NCI-H1930 (cell line): ENCODE data around the gene COL21A1.

ENCODE experiments used
- DNase-seq, 2 experiments: peaks; one replicate each; lab custom pipeline; 2025; lab: John Stamatoyannopoulos, UW

The COL21A1 gene

GRCh38 chr6:56106231-56106630 is 141.1 kb downstream of the COL21A1 start:
- DNase-seq, result no peak

DNA sequence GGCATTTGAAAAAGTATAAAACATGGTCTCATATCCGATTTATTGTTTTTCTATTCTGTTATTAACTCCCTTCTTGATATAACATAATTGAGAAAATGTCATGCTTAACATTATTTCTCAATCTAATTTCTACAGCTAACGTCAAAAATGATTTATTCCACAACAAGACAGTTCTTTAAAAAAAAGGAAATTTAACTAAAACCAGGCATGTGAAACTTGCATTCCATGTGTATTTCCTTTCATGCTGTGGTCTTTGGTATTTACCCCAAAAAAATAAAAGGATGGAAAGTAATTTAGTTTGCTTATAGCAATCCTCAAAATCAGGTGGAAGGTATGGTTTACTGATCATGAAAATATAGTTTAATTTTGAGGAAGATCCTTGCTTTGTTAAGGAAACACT is 142.8 kb downstream of the COL21A1 start:
- no peak for DNase-seq

- DNase-seq, result no peak
Measured at GRCh38 chr6:56102216-56102615, 145.2 kb downstream of the COL21A1 start.

- no peak for DNase-seq
Measured at GRCh38 chr6:56101141-56101553, 146.2 kb downstream of the COL21A1 start.

DNA sequence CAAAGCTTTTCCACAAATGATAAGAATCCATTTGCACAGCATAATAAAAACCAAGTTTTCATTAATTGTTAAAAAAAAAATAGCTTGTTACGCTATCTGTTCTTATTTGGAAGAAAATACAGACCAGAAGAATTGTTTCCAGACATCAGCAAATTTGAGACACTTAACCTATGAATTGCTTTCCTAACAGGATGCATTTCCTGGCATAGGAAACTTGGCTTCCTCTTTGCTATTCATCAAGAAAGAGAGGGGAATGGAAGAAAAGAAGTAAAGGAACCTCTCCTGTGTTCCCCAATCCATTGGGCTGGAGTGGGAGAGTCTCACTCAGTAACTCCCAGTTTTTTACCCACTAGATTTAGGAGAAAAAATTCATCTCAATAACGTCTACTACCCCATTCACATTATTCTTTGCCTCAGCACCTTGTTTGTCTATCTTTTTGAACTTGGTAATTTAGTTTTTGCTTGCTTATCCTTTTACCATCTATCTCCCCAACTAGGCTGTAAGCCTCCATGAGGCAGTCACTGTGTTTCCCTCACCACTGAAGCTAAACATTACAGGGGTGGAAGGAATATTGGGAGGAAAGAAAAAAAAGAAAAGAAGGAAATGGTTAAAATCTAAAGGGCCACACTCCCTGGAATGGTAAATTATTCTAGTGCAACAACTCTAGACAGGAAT is 150.3 kb downstream of the COL21A1 start:
- DNase-seq, result no peak

DNA sequence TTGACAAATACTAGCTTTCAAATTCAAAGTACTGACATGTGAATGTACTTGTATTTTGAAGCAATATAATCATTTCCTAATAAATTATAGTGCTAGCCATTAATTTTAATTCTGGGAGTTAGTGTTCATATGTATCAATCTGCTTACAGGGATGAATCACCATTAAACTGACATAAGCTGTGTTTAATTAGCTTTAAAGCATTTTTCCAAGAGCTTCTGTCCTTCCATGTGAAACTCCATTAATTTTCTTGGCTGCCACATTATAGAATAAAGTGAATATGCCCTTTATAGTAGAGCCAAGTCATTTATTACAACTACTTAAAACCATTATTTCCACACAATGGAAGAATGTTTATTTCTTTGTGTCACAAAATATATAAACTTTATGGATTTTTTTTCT is 150.8 kb downstream of the COL21A1 start:
- DNase-seq, result no peak

GRCh38 chr6:56093776-56094175 is 153.6 kb downstream of the COL21A1 start:
- no peak for DNase-seq

DNA sequence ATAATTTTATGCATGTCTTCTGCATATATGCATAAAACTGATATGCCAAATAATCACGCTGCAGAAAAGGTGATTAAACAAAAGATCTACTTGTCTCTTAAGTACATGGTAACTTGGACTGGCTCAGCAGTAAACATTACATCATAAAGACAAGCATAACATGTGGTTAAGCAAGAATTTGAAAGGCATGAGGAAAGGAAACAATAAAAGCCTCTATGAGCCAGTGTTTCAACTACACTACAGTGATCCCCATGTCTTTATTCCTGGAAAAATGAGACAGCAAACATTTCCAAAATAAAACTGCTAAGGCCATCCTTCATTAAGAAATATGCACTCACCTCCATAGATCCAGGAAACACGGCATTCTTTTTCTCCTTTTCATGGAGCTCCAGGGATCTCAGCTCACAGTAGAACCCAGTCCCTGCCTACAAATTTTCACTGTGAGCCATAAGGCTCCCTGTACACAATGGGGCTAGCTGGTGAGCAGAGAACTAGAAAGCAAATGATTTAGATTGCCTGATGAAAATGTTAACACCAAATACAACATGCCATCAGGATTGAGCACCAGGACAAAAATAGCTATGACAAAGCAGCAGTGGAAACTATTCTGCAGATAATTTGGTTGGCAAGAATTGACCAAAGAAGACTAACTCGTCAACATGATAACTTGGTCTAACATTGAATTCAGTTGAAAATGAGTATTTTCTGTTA is 156.1 kb downstream of the COL21A1 start:
- no peak for DNase-seq

DNA sequence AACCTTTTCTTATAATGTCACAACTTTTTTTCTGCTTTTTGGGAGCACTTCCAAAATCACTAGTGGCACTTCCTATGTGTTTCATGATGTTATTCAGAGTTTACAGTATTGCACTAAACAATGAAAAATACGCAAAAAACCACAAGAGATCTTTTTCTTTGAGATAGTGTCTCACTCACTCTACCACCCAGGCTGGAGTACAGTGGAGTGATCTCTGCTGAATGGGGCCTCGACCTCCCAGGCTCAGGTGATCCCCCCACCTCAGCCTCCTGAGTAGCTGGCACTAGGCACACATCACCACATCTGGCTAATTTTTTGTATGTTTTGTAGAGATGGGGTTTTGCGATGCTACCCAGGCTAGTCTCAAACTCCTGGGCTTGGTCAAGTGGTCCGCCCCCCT is 158.7 kb downstream of the COL21A1 start:
- DNase-seq, result no peak

DNA sequence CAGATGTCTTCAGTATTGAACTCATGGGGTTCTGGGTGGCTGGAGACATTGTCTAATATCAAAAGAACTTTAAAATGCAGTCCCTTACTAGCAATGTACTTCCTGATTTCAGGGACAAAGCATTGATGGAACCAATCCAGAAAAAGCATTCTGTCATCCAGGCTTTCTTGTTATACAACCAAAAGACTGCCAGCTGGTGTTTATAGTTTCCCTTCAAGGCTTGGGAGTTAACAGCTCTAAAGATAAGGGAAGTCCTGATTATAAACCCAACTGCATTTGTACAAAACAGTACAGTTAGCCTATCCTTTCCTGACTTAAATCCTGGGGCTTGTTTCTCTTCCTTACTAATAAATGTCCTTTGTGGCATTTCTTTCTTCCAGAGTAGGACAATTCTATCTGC is 160.0 kb downstream of the COL21A1 start:
- no peak for DNase-seq

GRCh38 chr6:56079751-56080540 is 167.4 kb downstream of the COL21A1 start:
- DNase-seq, result no peak

GRCh38 chr6:56076033-56076432 is 171.3 kb downstream of the COL21A1 start:
- DNase-seq, result no peak

GRCh38 chr6:56073761-56074160 is 173.6 kb downstream of the COL21A1 start:
- no peak for DNase-seq

DNA sequence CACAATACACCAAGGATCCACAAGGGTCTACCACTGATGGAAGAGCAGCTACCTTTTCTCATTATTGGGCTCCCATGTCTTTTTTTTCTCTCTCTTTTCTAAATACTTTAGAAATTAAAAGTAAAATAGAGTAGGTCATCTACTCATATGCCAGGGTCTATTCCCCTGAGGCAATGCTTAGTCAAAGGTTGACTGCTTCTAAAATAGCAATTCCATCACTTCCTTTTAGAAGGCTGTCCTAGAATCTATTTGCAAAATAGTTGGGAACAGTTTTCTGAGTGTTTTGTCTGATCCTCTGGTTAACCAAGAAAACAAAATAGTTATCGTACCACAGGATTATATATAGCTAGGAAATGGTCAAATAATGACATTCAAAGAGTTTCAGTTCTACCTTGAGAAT is 174.1 kb downstream of the COL21A1 start:
- DNase-seq, result no peak

DNA sequence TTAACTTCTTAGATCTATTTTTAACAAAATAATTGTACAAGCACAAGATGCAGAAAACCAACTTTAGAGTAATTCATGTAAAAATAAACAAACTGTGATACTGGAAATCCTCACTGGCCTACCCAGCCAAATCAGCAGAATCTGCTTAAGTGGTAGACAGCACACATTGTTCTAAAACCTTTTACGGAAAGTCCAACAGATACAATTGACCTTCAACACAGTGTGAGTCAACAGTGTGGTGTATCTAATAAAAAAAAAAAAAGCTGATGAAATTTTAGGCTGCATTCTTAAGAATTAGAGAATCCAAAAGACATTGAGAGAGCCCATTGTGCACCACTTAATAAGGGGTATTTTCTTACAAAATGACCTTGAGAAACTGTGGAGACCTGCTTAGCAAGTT is 174.5 kb downstream of the COL21A1 start:
- no peak for DNase-seq

GRCh38 chr6:56065408-56065807 is 182.0 kb downstream of the COL21A1 start:
- no peak for DNase-seq

DNA sequence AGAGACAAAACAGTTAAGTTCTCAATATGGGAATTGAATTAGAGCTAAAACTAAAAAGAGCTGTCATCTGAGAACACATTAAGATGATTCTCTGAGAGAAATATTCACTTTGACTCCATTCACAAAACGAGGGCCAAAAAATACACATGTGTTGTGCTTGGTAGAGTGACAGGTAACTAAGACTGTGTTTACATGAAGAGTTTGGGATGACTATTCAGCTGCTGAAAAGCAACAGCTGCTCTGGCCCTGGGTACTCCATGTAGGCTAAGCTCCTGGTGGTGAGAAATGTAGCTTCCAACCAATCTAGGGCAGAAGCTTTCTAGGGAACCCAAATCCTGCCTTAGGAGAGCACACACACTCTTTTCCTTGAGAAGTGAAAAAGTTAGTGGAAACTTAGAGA is 184.5 kb downstream of the COL21A1 start:
- no peak for DNase-seq

DNA sequence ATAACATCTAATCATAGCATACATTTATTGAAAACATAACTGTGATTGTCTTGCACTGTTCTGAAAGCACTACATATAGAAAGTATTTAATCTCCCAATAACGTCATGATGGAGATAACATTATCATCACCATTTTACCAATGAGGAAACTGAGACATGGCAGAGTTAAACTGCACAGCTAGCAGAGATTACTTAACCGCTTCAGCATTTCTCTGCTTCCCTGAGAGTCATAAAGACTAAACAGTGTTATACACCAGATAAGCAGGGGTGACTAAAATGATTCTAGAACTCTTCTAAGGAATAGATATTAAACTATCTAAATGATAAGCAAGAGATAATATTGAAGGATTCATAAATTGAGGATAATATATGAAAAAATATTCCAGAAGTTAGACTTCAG is 188.7 kb downstream of the COL21A1 start:
- DNase-seq, result no peak

GRCh38 chr6:56055081-56055704 is 192.2 kb downstream of the COL21A1 start:
- DNase-seq, result no peak

DNA sequence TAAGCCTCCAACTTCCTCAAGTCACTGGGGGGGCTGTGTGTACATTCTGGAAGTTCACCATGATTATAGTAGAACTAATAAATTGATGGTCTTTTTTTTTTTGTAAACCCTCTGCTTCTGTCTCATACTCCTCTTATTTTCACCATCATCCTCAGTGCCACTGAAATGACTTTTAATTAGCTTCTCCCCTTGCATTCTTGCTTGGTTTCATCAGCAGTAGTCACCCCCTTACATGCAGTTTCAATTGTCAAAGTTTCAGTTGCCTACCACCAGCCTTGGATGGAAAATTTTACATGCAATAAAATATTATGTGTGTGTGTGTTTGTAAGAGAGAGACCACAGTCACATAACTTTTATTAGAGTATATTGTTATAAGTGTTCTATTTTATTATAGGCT is 196.2 kb downstream of the COL21A1 start:
- DNase-seq, result no peak

GRCh38 chr6:56050530-56051201 is 196.7 kb downstream of the COL21A1 start:
- DNase-seq, result no peak

GRCh38 chr6:56048601-56049000 is 198.8 kb downstream of the COL21A1 start:
- no peak for DNase-seq
